ENCODE data around the gene TGFBR3L. TPM values are rescaled to one million over a fixed set of nuclear protein-coding genes. Genes with fewer than 3 reads are reported as not detected.
"Not testable (repeated sequence)": the region's sequence is repeated elsewhere in the genome, so short reads cannot be mapped to it uniquely, and the experiment has no call there.

TGFBR3L gene
- total RNA-seq, 4 donors from 2014 or later = not detected

DNA sequence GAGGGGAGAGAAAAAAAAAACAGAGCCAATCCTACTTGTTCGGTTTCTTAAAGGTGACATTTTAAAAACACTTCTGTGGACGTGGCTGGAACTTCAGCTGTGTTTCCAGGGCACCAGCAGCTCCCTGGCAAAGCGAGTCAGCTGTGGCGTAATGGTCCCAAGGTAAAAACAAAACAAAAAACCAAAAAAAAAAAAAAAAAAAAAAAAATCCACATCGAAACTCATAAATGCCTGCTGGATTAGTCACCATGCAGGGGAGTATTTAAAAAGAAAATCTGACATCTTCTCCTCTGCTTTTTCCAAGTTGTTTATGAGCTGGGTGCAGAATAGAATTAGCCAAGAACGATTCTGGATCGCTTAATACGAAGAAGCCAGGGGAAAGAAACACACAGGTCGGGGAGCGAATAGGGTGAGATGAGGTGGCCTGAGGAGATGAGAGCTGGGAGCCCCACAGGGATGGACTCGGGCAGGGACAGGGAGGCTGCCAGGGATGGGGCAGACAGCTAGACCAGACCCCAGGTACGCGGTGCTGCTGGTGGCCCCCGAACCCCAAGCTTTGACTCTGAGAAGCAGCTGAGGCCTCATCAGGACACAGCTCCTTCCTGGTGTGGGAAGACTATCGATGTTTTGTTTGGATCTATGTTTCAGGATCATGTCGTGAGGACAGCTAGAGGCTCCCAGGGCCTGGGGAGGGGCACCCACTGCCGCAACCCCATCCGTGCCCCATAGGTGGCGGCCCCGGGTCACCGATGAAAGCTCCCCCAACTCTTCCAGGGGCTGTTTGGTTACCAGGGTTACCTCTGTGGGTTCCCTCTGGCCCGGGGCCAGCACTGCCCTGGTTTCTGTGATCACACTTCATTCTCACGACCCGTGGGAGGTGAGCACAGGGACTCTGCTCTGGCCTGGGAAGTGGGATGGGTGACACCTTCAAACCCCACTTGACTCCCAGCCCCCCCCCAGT is 14.4 kb downstream of the TGFBR3L start:
- intact Hi-C loops (cut with DNase I) = no loop called here
- peaks cover 8 to 62% of the 10 kb centered on the region in 2 donors for H3K4me1 ChIP-seq
- peak overlapping the region; percentile 33 to 86 (median 41) for H3K27ac ChIP-seq
- peaks cover 34 to 38% of the 10 kb centered on the region in 2 donors for H3K36me3 ChIP-seq
- no peak overlapping the region for H3K4me3 ChIP-seq (replicated peaks in 1 of 3)
- peak; percentile 32 to 39 for DNase-seq
- no peak for TF ChIP-seq POLR2A (IDR thresholded peaks at IDR 0.05)
- peak in 2 of 6 experiments; percentile 13 to 15 for TF ChIP-seq CTCF (IDR thresholded peaks at IDR 0.05)
- no peaks in the 10 kb centered on the region for H3K9me3 ChIP-seq
- no peaks in the 10 kb centered on the region for H3K27me3 ChIP-seq
- 74 to 75% methylated on average over 16 to 24 of the region's 24 CpGs for WGBS, 2 donors

GRCh38 chr19:7930030-7930429 is 15.4 kb downstream of the TGFBR3L start:
- peaks cover 45 to 48% of the 10 kb centered on the region in 2 donors for H3K36me3 ChIP-seq
- 89 to 97% methylated on average over 9 to 11 of the region's 11 CpGs for WGBS, 2 donors
- H3K27ac ChIP-seq = peak overlapping the region in 1 of 3 donors; percentile 76
- H3K27me3 ChIP-seq; H3K9me3 ChIP-seq; DNase-seq; H3K4me3 ChIP-seq (replicated peaks in 1 of 3); intact Hi-C loops (cut with DNase I): not testable (repeated sequence)
- peaks cover 8 to 56% of the 10 kb centered on the region in 2 donors for H3K4me1 ChIP-seq

- DNase-seq = no peak
- Histone ChIP-seq H3K9me3 (no peaks in the 10 kb centered on the region), H3K4me1 (peaks cover 8 to 50% of the 10 kb centered on the region in 2 donors), H3K27ac (peak overlapping the region in 1 of 3 donors; percentile 76), H3K4me3 (replicated peaks in 1 of 3) (no peak overlapping the region), H3K27me3 (no peaks in the 10 kb centered on the region), H3K36me3 (peaks cover 52 to 55% of the 10 kb centered on the region in 2 donors)
- intact Hi-C loops (cut with DNase I) = no loop called here
- WGBS, 2 donors = 72 to 81% methylated on average over 7 of the region's 7 CpGs
- TF ChIP-seq POLR2A (IDR thresholded peaks at IDR 0.05) = no peak
- no peak for TF ChIP-seq CTCF (IDR thresholded peaks at IDR 0.05)
These were observed 16.1 kb downstream of the TGFBR3L start for GRCh38 chr19:7930765-7931164.

GRCh38 chr19:7931221-7932061 is 16.8 kb downstream of the TGFBR3L start:
- intact Hi-C loops (cut with DNase I) = no loop called here
- Histone ChIP-seq H3K36me3 (peaks cover 56 to 59% of the 10 kb centered on the region in 2 donors), H3K4me3 (replicated peaks in 1 of 3) (no peak overlapping the region), H3K4me1 (peaks cover 4 to 46% of the 10 kb centered on the region in 2 donors), H3K9me3 (no peaks in the 10 kb centered on the region), H3K27ac (peak overlapping the region in 1 of 3 donors; percentile 76), H3K27me3 (no peaks in the 10 kb centered on the region)
- WGBS, 2 donors = 90 to 93% methylated on average over 26 to 30 of the region's 36 CpGs
- no peak for TF ChIP-seq POLR2A (IDR thresholded peaks at IDR 0.05)
- no peak for TF ChIP-seq CTCF (IDR thresholded peaks at IDR 0.05)
- DNase-seq = peak in 1 of 2 donors; percentile 48

GRCh38 chr19:7932276-7932929 is 17.8 kb downstream of the TGFBR3L start:
- H3K36me3 ChIP-seq = peaks cover 65 to 68% of the 10 kb centered on the region in 2 donors
- intact Hi-C loops (cut with DNase I) = no loop called here
- no peak for DNase-seq
- H3K9me3 ChIP-seq = no peaks in the 10 kb centered on the region
- no peak for TF ChIP-seq CTCF (IDR thresholded peaks at IDR 0.05)
- no peak for TF ChIP-seq POLR2A (IDR thresholded peaks at IDR 0.05)
- H3K27ac ChIP-seq = no peak overlapping the region
- H3K4me1 ChIP-seq = peaks cover 0 to 37% of the 10 kb centered on the region in 2 donors
- 95 to 97% methylated on average over 21 to 23 of the region's 32 CpGs for WGBS, 2 donors
- H3K4me3 ChIP-seq (replicated peaks in 1 of 3) = no peak overlapping the region
- H3K27me3 ChIP-seq = no peaks in the 10 kb centered on the region
